ENCODE results near the gene SLC49A4. TPM values are rescaled to one million over a fixed set of nuclear protein-coding genes. Genes with fewer than 3 reads are reported as not detected.

The SLC49A4 gene
- total and polyA plus RNA-seq, 11 donors: 5.6 to 25.4 (median 14.4) TPM

DNA sequence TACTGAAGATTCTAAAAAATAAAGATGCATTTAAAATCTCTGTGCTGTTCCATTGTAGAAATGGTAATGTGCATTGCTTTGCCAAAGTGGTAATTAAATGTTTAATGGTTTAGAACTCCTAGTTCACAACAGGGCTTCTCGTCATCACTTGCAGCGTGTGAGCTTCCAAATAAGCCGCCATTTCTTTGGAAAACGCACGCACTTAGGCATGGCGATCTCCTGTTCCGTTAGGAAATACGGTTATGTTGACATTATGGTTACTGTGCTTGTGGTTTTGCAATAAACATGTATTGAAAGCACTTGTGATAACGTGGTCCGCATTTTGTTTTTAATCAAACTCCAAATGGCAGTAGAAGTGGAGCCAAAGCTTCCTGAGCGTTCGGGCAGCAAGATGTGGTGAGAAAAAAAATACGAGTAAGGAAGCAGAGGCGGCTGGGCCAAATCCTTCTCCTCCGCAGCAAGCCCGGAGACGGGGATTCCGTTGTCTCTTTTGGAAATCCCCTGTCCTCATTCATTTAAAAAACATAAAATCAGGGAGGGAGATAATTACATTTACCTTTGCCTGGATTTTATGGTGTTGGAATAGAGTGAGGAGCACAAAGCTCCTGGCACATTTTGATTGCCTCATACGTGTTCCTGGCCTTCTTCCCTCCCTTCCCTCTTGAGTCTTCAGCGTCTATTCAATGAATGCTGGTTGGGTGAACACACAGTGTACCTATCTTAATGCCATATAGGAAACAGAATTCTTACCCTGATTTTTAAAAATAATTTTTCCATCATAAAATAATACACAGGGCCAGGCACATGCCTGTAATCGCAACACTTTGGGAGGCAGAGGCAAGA lies 97.5 kb downstream of the SLC49A4 start:
- intact Hi-C loops (cut with DNase I): no loop called here
- ATAC-seq (no peak), DNase-seq (no peak)
- H3K36me3 ChIP-seq: no peaks in the 10 kb centered on the region
- H3K9me3 ChIP-seq: no peaks in the 10 kb centered on the region
- H3K27ac ChIP-seq: no peak overlapping the region
- H3K27me3 ChIP-seq: peaks cover 0 to 3% (median 0%) of the 10 kb centered on the region in 9 donors
- 94 to 96% (median 95%) methylated on average over 21 of the region's 21 CpGs for WGBS, 4 donors
- no peak overlapping the region for H3K4me3 ChIP-seq
- TF ChIP-seq, protein P1, sequence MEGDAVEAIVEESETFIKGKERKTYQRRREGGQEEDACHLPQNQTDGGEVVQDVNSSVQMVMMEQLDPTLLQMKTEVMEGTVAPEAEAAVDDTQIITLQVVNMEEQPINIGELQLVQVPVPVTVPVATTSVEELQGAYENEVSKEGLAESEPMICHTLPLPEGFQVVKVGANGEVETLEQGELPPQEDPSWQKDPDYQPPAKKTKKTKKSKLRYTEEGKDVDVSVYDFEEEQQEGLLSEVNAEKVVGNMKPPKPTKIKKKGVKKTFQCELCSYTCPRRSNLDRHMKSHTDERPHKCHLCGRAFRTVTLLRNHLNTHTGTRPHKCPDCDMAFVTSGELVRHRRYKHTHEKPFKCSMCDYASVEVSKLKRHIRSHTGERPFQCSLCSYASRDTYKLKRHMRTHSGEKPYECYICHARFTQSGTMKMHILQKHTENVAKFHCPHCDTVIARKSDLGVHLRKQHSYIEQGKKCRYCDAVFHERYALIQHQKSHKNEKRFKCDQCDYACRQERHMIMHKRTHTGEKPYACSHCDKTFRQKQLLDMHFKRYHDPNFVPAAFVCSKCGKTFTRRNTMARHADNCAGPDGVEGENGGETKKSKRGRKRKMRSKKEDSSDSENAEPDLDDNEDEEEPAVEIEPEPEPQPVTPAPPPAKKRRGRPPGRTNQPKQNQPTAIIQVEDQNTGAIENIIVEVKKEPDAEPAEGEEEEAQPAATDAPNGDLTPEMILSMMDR (IDR thresholded peaks at IDR 0.05): no peak
- no peak for TF ChIP-seq POLR2A (IDR thresholded peaks at IDR 0.05)
- peaks cover 0 to 26% (median 11%) of the 10 kb centered on the region in 12 donors for H3K4me1 ChIP-seq

DNA sequence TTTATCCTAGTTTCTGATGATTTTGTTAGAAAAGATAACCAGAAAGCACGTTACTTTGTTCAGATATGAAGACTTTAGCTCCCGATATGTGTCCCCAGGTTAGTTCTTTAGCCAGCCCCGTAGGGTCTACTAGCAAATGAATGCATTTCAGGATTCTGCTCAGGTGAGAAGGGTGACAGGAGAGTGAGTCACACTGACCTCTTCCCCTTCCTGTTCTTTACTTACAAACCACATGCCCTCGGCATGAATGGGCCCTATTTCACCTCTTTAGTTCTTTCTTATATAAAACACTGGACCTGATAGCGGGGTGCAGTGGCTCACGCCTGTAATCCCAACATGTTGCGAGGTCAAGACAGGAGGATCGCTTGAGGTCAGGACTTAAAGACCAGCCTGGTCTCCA lies 98.4 kb downstream of the SLC49A4 start:
- Histone ChIP-seq H3K4me1 (peaks cover 0 to 31% (median 13%) of the 10 kb centered on the region in 12 donors), H3K36me3 (no peaks in the 10 kb centered on the region), H3K9me3 (no peaks in the 10 kb centered on the region), H3K4me3 (no peak overlapping the region), H3K27ac (peak overlapping the region in 4 of 12 donors; percentile 38 to 66 (median 47)), H3K27me3 (peaks cover 0 to 3% (median 0%) of the 10 kb centered on the region in 9 donors)
- ATAC-seq (no peak), DNase-seq (no peak)
- WGBS, 4 donors: 89 to 91% (median 89%) methylated on average over 8 of the region's 8 CpGs
- TF ChIP-seq, protein P1 (IDR thresholded peaks at IDR 0.05): no peak
- TF ChIP-seq POLR2A (IDR thresholded peaks at IDR 0.05): no peak
- intact Hi-C loops (cut with DNase I): no loop called here

DNA sequence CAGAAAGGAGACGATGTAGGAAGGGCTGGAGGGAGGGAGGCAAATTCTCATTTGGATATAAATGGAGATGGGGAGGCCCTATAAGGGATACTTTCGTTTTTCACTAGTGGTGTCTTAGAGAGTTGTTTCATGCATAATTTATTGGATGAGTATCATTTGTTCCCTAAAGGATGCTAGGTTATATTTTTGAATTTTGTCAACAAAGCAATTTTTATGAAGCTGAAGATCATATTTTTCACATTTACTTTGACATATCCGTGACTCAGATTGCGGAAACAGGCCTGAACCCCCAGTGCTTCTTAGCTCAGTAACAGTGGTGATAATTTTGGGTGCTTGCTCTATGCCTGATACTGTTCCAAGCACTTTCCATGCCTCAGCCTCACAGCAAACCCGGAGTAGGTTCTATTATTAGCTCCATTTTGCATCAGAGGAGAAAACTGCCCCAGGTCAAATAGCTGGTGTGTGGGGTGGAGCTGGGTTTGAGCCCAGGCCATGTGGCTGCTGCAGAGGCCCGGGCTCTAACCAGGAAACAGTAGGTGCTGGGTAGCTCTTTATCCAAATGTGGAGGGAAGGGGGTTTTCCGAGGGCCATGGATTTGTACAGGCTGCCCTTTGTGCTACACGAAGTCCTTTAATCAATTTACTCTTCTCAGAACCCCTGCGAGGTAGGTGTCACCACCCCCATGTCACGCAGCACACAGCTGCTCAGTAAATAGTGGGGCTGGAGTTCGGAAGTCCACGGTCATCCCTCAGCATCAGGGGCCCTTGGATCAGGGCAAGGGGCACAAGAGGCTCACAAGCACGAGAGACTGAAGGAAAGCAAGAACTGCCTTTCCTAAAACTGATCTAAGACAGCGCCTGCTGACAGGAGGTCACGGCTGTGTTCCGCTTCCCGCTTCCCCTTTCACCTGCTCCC lies 99.1 kb downstream of the SLC49A4 start:
- intact Hi-C loops (cut with DNase I): no loop called here
- Histone ChIP-seq H3K9me3 (no peaks in the 10 kb centered on the region), H3K36me3 (no peaks in the 10 kb centered on the region), H3K27ac (peak overlapping the region in 6 of 12 donors; percentile 35 to 68 (median 58)), H3K27me3 (peaks cover 0 to 8% (median 0%) of the 10 kb centered on the region in 9 donors), H3K4me1 (peaks cover 0 to 35% (median 14%) of the 10 kb centered on the region in 12 donors), H3K4me3 (no peak overlapping the region)
- 55 to 64% (median 62%) methylated on average over 17 of the region's 17 CpGs for WGBS, 4 donors
- ATAC-seq (peak; percentile 88 to 94 (median 92)), DNase-seq (peak in 4 of 5 donors; percentile 47 to 58 (median 52))
- TF ChIP-seq, protein P1 (IDR thresholded peaks at IDR 0.05): no peak
- no peak for TF ChIP-seq POLR2A (IDR thresholded peaks at IDR 0.05)

Measured in heart left ventricle (tissue), 16 donors.